ENCODE measurements around the gene FRMD4A. TPM values are rescaled to one million over a fixed set of nuclear protein-coding genes. Genes with fewer than 3 reads are reported as not detected.
"Not testable (repeated sequence)": the region's sequence is repeated elsewhere in the genome, so short reads cannot be mapped to it uniquely, and the experiment has no call there.

The FRMD4A gene
- total and polyA plus RNA-seq, 2 experiments from 2014 or later, result 3.7 to 12.6 TPM

- Histone ChIP-seq H3K9me3 (ENCODE audit: low read depth) (no peaks in the 10 kb centered on the region), H3K4me1 (ENCODE audit: low read depth) (peaks cover 3% of the 10 kb centered on the region), H3K27ac (no peak overlapping the region), H3K36me3 (no peaks in the 10 kb centered on the region), H3K27me3 (peaks cover 2% of the 10 kb centered on the region), H3K4me3 (no peak overlapping the region)
- peak; percentile 5 to 24 for DNase-seq (ENCODE audit: low read depth in 1 of 2, low spot score in 1 of 2)
- TF ChIP-seq CTCF (IDR thresholded peaks at IDR 0.05; ENCODE audit: low read depth, low read length), result no peak
Measured at GRCh38 chr10:13904064-13904463, 426.7 kb downstream of the FRMD4A start.

GRCh38 chr10:13902868-13903587 lies 427.7 kb downstream of the FRMD4A start:
- H3K4me1 ChIP-seq (ENCODE audit: low read depth), result peaks cover 3% of the 10 kb centered on the region
- peaks cover 2% of the 10 kb centered on the region for H3K27me3 ChIP-seq
- H3K4me3 ChIP-seq, result no peak overlapping the region
- no peak for TF ChIP-seq CTCF (IDR thresholded peaks at IDR 0.05; ENCODE audit: low read depth, low read length)
- H3K9me3 ChIP-seq (ENCODE audit: low read depth), result no peaks in the 10 kb centered on the region
- no peak overlapping the region for H3K27ac ChIP-seq
- H3K36me3 ChIP-seq, result no peaks in the 10 kb centered on the region
- DNase-seq (ENCODE audit: low read depth in 1 of 2, low spot score in 1 of 2), result no peak

- DNase-seq (ENCODE audit: low read depth in 1 of 2, low spot score in 1 of 2), result no peak
- H3K27me3 ChIP-seq, result no peaks in the 10 kb centered on the region
- H3K4me1 ChIP-seq (ENCODE audit: low read depth), result peaks cover 3% of the 10 kb centered on the region
- no peaks in the 10 kb centered on the region for H3K36me3 ChIP-seq
- no peak for TF ChIP-seq CTCF (IDR thresholded peaks at IDR 0.05; ENCODE audit: low read depth, low read length)
- no peak overlapping the region for H3K4me3 ChIP-seq
- H3K9me3 ChIP-seq (ENCODE audit: low read depth), result no peaks in the 10 kb centered on the region
- H3K27ac ChIP-seq, result no peak overlapping the region
Measured at GRCh38 chr10:13899941-13900340, 430.8 kb downstream of the FRMD4A start.

- not testable (repeated sequence) for H3K27ac ChIP-seq; H3K27me3 ChIP-seq; H3K4me1 ChIP-seq (ENCODE audit: low read depth); H3K9me3 ChIP-seq (ENCODE audit: low read depth); H3K36me3 ChIP-seq; H3K4me3 ChIP-seq; DNase-seq (ENCODE audit: low read depth in 1 of 2, low spot score in 1 of 2)
Measured at GRCh38 chr10:13896146-13896545, 434.6 kb downstream of the FRMD4A start.

GRCh38 chr10:13894412-13895093 lies 436.2 kb downstream of the FRMD4A start:
- Histone ChIP-seq H3K36me3 (no peaks in the 10 kb centered on the region), H3K4me1 (ENCODE audit: low read depth) (no peaks in the 10 kb centered on the region), H3K27ac (no peak overlapping the region), H3K9me3 (ENCODE audit: low read depth) (no peaks in the 10 kb centered on the region), H3K27me3 (no peaks in the 10 kb centered on the region), H3K4me3 (no peak overlapping the region)
- DNase-seq (ENCODE audit: low read depth in 1 of 2, low spot score in 1 of 2), result peak in 1 of 2 donors; percentile 28
- no peak for TF ChIP-seq CTCF (IDR thresholded peaks at IDR 0.05; ENCODE audit: low read depth, low read length)

GRCh38 chr10:13893926-13894325 lies 436.8 kb downstream of the FRMD4A start:
- no peak for TF ChIP-seq CTCF (IDR thresholded peaks at IDR 0.05; ENCODE audit: low read depth, low read length)
- no peaks in the 10 kb centered on the region for H3K9me3 ChIP-seq (ENCODE audit: low read depth)
- peaks cover under 1% of the 10 kb centered on the region for H3K27me3 ChIP-seq
- DNase-seq (ENCODE audit: low read depth in 1 of 2, low spot score in 1 of 2), result peak in 1 of 2 donors; percentile 28
- H3K4me3 ChIP-seq, result no peak overlapping the region
- no peak overlapping the region for H3K27ac ChIP-seq
- no peaks in the 10 kb centered on the region for H3K36me3 ChIP-seq
- H3K4me1 ChIP-seq (ENCODE audit: low read depth), result no peaks in the 10 kb centered on the region
